Fibroblast of the conjunctiva (primary cell): ENCODE data around the gene SLC38A1.
"Not testable (repeated sequence)": the region's sequence is repeated elsewhere in the genome, so short reads cannot be mapped to it uniquely, and the experiment has no call there.

Experiments used
- DNase-seq: peaks from one replicate; pipeline ENCODE4 v3.0.0-alpha.2; 2010; ENCODE audit warnings: low read depth

Gene SLC38A1

DNA sequence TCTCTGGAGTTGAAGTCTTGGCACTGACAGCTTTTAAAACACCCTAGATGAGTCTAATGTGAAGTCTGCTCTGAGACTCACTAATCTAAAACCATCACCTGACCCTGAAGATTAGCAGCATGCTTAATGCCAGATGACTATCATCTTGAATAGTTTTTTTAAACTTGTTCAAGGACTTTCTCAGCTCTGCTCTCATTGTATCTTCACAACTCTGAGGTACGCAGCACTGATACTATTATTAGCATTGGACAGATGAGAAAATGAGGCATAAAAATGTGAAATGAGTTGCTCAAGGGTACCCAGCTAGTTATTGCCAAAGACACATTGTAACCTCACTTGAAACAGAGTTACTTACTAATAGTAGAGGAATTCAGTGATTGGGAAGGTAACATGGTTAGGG lies 4.8 kb downstream of the SLC38A1 start:
- DNase-seq = no peak

DNA sequence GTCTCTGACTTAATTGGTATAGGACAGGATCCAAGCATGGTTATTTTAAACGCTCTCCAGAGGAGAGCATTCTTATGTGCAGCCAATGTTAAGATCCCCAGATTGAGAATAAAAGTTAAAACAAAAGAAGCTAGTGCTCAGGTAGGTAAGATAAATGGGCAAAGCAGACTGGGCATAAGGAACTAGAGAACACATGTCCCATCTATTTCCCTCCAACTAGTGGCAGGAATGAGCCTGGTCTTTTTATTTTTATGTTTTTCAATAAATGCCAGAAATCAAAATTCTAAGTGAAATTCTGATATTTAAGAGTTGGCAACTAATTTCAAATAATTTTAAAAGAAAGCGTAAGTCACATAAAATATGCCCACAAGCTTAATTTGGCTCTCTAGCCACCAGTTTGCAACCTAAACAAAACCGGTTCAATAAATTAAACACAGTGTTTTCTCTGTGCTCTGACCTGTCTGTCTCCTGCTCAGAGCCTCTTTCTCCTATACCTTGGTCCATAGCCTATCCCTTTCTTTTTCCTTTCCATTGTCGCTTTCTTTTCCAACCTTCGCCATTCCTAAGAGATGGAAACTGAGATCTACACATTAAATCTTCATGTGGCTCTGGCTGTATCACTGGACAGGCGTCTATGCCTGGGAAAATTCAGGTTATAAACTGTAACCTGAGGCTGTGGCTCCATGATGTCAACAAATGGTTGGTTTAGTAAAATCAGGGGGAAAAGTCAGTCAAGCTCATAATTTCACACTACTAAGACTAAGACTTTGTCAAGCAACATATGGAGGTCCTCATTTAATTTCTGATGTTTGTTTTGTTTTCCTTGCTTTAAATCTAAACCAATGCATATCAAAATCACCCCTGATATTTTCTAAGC lies 5.5 kb downstream of the SLC38A1 start:
- DNase-seq = no peak

DNA sequence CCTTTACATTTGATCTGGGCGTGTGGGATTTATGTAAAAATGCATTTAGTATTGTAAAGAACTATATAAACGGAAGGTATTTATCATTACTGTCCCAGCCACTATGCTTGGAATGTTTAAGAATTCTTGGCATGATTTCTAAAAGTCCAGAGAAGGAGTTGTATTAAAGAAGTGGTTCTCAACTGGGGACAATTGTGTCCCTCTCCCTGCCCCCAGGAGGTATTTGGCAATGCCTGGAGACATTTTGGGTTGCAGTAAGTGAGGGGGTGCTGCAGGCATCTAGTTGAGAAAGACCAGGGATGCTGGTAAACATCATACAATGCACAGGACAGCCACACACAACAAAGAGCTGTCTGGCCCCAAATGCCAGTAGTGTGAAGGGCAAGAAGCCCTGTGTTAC lies 7.2 kb downstream of the SLC38A1 start:
- DNase-seq = no peak

DNA sequence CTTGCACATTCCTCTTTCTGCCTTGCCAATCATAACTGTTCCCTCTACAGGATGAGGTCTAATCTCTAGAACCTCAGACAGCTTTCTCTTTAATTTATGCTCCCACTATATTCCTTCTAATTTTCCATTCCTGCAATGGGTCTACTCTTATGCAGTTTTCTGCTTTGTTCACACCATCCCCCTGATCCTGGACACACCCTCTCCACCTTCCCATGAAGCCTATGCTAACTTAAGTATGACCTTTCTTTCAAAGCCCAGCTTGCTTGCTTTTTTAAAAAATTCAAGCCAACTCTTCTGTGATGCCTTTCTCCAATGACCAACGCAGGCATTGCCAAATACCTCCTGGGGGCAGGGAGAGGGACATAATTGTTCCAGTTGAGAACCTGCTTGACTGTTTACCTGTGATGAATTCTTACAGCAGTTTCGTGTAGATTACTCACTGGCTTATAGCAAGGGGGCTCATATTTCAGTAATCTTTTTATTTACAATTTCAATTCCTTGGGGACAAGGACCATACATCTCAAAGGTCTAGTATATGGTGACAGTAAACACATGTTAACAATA lies 7.8 kb downstream of the SLC38A1 start:
- DNase-seq = no peak

DNA sequence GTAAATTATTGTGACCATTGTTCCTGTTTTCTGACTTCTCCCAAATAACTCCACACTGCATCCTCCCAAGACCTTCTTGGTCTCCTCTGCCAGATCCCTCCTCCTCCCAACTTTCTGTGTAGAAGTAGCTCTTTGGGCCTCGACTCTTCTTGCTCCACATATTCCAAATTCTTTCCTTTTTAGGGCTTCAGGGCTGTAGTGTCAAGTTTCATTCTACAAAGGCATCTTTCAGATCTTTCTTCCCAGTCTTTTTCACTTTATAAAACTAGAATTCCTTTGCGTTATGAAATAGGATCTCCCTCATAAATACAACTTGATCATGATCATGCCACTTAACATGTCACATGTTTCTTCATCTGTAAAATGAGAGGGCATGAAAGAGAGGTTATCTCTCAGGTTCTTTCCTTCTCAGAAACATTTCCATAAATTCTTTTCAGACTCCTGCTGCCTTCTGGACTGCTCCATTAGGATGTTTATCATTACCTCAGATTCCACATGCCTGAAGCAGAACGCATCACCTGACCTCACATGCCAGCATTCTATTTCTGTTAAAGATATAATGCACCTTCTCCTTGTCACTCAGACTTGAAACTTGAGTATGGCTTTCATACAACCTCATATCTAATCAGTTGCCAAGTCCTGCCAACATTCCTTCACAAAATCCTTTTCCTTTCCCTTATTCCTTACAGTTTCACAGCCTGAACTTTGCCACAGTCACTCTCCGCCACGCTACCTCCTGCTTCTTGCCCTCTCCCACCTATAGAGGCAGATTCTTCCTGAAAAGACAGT lies 8.5 kb downstream of the SLC38A1 start:
- no peak for DNase-seq

DNA sequence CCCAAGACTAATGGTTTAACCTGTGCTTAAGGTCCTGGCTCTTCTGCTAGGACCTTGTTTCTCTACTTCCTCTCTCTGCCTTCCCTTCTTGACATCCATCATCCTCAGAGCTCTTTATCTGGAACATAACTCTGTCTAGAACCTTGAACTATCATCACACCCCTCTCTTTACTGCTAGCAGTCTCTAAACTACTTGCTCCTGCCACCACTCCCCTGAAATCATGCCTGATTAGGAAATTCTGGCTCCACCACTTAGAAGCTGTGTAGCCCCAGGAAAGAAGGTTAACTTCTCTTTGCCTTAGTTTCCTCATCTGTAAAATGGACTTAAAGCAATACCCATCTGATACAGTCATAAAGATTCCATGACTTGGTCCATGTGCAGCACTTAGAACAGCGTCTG lies 9.1 kb downstream of the SLC38A1 start:
- DNase-seq = no peak

DNA sequence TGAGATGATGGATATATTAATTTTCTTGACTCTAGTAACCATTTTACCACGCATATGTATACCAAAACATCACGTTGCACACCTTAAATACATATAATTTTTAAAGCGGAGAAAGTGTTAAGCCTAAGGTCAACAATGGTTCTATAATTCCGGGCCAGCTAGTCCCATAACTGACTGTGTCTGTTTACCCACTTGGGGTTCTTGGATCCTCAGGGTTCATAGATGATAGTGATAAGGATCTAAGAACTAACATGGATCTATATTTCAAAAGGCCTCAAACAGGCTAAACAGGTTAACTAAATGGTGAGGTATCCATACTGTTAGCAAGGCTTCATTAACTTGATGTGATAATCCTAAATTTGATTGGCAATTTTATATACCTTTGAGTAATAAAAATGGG lies 9.8 kb downstream of the SLC38A1 start:
- DNase-seq = no peak

DNA sequence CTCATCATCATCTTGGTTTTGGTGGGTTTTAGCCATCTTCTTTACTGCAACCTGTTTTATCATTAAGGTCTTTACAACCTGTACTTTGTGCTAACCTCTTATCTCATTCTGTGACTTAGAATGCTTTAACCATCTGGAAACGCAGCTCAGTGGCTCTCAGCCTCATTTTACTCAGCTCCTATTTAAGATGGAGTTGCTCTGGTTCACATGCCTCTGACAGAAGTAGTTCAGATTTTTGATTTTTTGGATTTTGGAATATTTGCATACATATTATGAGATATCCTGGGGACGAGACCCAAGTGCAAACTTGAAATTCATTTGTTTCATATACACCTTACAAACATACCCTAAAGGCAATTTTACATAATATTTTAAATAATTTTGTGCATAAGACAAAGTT lies 10.7 kb downstream of the SLC38A1 start:
- no peak for DNase-seq

DNA sequence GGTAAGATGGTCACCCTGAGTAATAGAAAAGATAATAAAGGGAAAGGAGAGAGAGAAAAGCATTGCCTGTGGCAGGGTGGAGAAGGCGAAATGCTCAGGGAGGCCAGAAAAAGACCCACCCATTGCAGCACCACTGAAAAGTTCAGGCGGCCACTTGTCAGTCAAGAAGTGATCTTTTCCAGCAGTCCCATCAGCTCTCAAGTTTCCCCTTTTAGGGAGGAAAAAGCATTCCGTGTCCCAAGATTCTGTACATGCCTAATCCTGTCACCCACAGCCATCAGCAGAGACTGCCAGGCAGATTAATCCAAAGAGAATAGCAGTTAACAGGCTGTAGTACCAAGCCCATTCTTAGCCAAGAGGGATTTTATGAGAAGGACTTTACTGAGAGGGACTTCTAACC lies 11.9 kb downstream of the SLC38A1 start:
- DNase-seq = no peak

DNA sequence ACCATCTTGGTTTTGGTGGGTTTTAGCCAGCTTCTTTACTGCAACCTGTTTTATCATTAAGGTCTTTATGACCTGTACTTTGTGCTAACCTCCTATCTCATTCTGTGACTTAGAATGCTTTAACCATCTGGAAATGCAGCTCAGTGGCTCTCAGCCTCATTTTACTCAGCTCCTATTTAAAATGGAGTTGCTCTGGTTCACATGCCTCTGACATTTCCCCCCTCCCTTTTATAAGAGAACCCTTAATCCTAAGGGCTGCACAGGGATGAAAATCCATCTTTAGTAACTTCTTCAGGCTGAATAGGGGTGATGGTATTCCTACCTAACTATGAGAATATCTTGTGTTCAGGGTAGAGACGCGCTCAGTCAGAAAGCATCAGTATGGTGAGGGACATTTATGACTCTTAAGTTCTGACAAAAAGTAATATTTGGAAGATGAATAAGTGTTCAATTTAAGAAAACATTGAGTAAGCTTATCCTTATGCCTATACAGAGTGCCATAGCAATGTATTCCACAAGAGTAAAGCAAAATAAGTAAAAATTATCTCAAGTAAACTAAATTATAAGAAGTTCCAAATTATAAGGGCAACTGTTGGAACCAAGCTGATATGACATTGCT lies 15.2 kb downstream of the SLC38A1 start:
- no peak for DNase-seq

DNA sequence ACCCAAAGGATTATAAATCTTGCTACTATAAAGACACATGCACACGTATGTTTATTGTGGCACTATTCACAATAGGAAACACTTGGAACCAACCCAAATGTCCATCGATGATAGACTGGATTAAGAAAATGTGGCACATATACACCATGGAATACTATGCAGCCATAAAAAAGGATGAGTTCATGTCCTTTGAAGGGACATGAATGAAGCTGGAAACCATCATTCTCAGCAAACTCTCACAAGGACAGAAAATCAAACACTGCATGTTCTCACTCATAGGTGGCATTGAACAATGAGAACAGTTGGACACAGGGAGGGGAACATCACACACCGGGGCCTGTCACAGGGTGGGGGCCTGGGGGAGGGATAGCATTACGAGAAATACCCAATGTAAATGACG lies 16.8 kb downstream of the SLC38A1 start:
- DNase-seq = not testable (repeated sequence)

DNA sequence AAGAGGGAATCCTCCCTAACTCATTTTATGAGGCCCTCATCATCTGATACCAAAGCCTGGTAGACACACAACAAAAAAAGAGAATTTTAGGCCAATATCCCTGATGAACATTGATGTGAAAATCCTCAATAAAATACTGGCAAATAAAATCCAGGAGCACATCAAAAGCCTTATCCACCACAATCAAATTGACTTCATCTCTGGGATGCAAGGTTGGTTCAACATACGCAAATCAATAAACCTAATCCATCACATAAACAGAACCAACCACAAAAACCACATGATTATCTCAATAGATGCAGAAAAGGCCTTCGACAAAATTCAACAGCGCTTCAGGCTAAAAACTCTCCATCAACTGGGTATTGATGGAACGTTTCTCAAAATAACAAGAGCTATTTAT lies 18.9 kb downstream of the SLC38A1 start:
- not testable (repeated sequence) for DNase-seq

DNA sequence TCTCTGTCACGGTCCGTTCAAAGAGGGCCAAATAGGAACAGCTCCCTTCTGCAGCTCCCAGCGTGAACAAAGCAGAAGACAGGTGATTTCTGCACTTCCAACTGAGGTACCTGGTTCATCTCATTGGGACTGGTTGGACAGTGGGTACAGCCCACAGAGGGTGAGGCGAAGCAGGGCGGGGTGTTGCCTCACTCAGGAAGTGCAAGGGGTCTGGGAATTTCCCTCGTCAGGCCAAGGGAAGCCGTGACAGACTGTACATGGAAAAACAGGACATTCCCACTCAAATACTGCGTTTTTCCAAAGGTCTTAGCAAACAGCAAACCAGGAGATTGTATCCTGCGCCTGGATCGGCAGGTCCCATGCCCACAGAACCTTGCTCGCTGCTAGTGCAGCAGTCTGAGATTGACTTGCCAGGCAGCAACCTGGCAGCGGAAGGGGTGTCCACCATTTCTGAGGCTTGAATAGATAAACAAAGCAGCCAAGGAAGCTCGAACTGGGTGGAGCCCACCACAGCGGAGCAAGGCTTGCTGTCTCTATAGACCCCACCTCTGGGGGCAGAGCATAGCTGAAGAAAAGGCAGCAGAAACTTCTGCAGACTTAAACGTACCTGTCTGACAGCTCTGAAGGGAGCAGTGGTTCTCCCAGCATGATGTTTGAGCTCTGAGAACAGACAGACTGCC lies 22.7 kb downstream of the SLC38A1 start:
- no peak for DNase-seq

DNA sequence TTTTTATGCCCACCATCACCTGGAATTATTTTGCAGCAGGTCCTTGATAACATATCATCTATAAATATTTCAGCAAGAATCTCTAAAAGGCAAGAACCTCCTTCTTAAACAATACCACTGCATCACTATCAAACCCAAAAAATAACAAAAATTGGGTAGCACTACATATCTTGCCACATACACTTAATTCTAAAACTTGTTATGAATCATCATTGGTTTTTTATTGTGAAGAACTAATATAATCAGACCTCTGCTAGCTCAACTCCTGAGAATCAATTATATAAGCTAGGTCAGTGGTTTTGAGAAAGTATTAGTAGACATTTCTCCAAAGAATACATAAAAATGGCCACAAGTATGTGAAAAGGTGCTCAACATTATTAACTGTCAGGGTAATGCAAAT lies 23.8 kb downstream of the SLC38A1 start:
- no peak for DNase-seq

DNA sequence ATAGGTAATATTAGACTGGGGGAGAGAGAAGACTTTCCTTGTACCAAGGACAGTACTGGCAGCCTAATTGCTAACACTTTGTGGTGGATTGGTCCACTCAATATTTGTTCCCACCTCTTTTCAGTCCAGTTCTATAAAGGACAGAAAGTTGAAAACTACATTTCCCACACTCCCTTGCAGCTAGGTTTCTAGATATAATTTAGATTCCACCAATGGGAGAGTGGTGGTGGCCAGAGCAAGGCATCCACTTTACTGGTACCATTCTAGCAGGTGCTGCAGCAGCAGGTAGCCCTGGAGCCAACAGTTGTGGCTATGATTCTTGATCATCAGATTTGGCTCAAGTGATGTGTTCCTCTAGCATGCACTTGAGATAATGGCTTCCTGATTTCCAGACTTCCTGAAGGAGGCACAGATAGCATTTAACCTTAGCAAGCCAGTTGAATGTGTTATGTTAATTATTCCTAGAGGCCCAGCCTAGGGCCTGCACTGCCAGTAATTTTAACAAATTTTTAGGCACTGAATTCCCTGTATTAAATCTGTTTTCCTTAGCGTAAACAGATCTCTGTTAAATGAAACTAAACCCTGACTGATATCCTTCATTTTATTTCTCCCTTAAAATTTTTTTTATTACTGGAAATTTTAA lies 24.4 kb downstream of the SLC38A1 start:
- no peak for DNase-seq

DNA sequence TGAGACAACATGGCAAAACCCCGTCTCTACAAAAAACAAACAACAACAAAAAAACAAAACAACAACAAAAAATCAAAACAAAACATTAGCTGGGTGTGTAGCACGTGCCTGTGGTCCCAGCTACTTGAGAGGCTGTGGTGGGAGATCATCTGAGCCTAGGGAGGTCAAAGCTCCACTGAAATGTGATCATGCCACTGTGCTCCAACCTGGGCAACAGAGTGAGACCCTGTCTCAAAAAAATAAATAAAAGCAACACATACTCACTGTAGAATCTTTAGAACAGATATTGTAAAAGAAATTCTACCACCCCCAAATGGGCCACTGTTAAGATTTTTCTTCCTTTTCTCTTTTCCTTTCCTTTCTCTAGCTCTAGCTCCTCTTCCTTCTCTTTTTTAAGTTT lies 26.3 kb downstream of the SLC38A1 start:
- DNase-seq = no peak

DNA sequence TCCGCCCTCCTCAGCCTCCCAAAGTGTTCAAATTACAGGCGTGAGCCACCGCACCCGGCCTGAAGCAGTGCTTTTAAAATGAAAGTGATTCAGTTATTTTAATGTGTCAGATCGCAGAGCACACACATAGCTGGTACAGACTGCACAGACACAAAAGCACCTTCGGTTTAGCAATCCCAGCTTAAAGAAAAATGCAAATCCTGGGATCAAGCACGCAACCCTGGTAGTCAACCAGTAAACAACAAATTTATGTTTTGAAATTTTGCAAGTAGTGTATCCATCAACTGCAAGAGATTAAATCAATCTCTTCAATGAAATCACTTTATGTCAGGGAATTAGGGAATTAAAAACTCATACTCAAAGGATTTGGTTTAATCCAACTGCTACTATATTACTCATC lies 28.4 kb downstream of the SLC38A1 start:
- no peak for DNase-seq

DNA sequence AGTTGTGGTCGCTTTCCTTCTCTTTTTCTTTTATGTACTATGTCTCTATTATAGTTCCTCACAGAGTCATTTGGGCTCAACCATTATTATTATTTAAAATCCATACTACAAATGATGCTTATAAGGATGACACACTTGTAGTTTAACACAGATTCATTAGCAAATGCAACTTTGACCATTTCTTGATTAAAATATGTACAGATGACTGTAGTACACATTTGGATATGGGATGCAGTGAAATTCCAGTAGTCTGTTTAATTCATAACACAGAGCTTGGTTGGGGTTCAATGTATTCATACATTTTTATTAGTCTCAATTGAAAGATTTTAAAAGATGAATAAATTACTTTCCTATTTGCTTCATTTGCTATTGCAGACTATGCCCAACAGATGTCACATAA lies 30.0 kb downstream of the SLC38A1 start:
- DNase-seq = no peak

DNA sequence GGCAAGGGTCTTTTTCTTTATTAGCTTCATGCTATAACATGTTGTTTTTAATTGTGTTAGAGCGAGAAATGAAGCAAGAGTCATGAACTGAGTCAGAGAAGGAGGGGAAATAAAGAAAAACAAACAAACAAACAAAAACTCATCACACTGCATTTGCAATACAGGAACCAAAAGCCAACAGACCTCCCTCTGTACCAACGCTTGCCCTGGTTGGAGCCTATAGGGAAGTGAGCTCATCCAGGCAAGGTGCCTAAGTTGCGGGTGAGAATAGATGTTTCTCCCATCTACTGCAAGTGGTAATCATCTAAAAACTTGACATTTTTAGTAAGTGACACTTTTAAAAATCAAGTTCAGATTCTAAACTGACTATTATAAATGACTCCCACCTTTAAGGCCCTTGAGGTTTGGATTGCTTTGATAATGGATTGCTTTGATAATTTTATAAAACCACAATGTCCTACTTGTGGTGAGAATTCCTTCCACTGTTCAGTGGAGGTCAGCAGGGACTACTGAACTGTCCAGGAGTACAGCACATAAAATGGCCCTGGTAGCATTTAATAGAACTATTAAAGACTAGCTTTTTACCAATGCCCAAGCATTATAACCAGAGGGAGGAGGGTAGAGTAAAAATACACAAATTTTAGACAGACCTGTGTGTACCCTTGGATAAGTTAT lies 31.3 kb downstream of the SLC38A1 start:
- DNase-seq = no peak

DNA sequence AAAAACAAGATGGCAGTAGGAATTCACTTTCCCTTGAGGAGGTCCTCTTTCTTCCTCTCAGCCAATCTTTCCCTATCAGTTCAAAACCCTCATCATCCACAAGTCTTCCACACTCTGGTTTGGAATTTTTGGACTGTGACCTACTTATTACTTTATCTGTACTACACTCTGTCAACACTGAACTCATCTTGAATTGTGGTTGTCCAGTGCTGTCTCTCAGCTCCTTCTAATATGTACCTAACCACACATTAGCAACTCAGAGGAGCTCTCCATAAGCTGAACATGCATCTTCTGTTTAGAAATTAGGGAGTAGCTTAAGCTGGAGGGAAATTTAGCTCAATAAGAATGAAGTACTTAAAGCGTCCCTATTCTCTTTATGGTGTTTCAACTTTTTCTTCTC lies 34.8 kb downstream of the SLC38A1 start:
- no peak for DNase-seq

DNA sequence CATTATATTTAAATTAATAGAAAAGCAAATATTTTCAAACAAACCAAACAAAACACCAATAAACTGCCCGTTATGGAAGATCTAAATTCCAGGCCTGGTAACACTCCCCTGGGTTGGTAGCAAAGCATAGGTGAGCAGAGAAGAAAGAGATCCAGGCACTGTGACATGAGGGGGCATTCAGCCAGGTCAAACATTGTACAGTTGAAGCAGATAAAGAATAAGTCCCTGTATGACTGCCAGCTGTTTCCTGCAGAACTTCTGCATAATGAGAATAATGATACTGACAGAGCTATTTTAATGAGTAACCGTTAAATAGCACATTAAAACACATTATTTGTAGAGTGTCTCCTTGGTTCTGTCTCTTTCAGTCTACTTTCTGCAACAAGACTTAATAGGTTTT lies 35.4 kb downstream of the SLC38A1 start:
- DNase-seq = no peak
